Lower lobe of right lung (tissue), 2 donors: ENCODE measurements around the gene FAM20B. TPM values are rescaled to one million over a fixed set of nuclear protein-coding genes. Genes with fewer than 3 reads are reported as not detected.

Source experiments
- ATAC-seq, 2 donors: fragments of 200-7000 bp; cut with Tn5 transposase; one replicate each; pipeline ENCODE4 v1.9.1; 2020 to 2022; ENCODE audit warnings: mild to moderate bottlenecking in 2 of 2, moderate library complexity in 2 of 2
- DNase-seq: peaks from one replicate; pipeline ENCODE4 v3.0.0-alpha.2; 2020
- H3K27ac ChIP-seq: fragments of 200-600 bp; one replicate; pipeline ENCODE4 v1.8.0; 2022
- H3K27me3 ChIP-seq: fragments of 200-600 bp; one replicate; pipeline ENCODE4 v1.8.0; 2022; ENCODE audit warnings: low read depth
- H3K36me3 ChIP-seq: fragments of 200-600 bp; one replicate; pipeline ENCODE4 v1.8.0; 2022; ENCODE audit warnings: mild to moderate bottlenecking
- H3K4me1 ChIP-seq: fragments of 200-600 bp; one replicate; pipeline ENCODE4 v1.8.0; 2022
- H3K4me3 ChIP-seq: fragments of 200-600 bp; one replicate; pipeline ENCODE4 v1.8.0; 2022; ENCODE audit warnings: mild to moderate bottlenecking
- H3K9me3 ChIP-seq: fragments of 200-600 bp; one replicate; pipeline ENCODE4 v1.8.0; 2022
- intact Hi-C: fragments of 100-400 bp; cut with DNase I; formaldehyde crosslinking; loops from one replicate; pipeline ENCODE4 v1.11.0; 2022
- total RNA-seq: library from RNA; stranded (reverse); fragmentation: NEBNext Ultra II Directional; extraction: Animal tissue kit (Norgen Biotek cat#: 25700); gene quantifications from one replicate; pipeline ENCODE4 v1.2.1, GENCODE V29; 2021
- TF ChIP-seq, protein P1 (sequence below): fragments of 200-600 bp; IDR thresholded peaks from one replicate; pipeline ENCODE4 v1.8.0; 2022; ENCODE audit warnings: antibody characterized with exemption, mild to moderate bottlenecking
- donor health status: DM: no; HTN: yes; CAD: no; lungs with severe emphysema.

The FAM20B gene
- total RNA-seq, 1 donor from 2014 or later = 38.2 TPM

DNA sequence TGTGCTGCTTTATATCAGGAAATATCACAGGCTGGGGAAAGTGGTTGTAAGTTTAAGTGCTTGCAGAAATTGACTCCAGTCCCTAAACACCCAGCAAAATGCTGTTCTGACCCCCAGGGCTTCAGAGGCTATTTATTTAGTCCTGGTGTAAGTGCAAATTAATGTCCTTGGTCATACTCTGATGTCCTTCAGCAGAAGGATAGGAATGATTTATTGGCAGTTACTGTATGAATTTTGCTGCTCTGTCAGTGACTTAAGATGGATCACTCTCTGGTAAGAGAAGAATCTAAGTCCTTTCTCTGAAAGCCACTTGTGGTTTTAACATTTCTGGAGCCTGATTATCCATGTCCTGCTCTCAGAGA, 21.9 kb downstream of the FAM20B start:
- H3K4me1 ChIP-seq = no peaks in the 10 kb centered on the region
- intact Hi-C loops = no loop called here
- no peak overlapping the region for H3K27ac ChIP-seq
- H3K4me3 ChIP-seq = no peak overlapping the region
- peaks cover 4% of the 10 kb centered on the region for H3K36me3 ChIP-seq
- DNase-seq (no peak), ATAC-seq (no peak)
- TF ChIP-seq, protein P1, sequence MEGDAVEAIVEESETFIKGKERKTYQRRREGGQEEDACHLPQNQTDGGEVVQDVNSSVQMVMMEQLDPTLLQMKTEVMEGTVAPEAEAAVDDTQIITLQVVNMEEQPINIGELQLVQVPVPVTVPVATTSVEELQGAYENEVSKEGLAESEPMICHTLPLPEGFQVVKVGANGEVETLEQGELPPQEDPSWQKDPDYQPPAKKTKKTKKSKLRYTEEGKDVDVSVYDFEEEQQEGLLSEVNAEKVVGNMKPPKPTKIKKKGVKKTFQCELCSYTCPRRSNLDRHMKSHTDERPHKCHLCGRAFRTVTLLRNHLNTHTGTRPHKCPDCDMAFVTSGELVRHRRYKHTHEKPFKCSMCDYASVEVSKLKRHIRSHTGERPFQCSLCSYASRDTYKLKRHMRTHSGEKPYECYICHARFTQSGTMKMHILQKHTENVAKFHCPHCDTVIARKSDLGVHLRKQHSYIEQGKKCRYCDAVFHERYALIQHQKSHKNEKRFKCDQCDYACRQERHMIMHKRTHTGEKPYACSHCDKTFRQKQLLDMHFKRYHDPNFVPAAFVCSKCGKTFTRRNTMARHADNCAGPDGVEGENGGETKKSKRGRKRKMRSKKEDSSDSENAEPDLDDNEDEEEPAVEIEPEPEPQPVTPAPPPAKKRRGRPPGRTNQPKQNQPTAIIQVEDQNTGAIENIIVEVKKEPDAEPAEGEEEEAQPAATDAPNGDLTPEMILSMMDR = no peak
- no peaks in the 10 kb centered on the region for H3K9me3 ChIP-seq
- H3K27me3 ChIP-seq = no peaks in the 10 kb centered on the region

DNA sequence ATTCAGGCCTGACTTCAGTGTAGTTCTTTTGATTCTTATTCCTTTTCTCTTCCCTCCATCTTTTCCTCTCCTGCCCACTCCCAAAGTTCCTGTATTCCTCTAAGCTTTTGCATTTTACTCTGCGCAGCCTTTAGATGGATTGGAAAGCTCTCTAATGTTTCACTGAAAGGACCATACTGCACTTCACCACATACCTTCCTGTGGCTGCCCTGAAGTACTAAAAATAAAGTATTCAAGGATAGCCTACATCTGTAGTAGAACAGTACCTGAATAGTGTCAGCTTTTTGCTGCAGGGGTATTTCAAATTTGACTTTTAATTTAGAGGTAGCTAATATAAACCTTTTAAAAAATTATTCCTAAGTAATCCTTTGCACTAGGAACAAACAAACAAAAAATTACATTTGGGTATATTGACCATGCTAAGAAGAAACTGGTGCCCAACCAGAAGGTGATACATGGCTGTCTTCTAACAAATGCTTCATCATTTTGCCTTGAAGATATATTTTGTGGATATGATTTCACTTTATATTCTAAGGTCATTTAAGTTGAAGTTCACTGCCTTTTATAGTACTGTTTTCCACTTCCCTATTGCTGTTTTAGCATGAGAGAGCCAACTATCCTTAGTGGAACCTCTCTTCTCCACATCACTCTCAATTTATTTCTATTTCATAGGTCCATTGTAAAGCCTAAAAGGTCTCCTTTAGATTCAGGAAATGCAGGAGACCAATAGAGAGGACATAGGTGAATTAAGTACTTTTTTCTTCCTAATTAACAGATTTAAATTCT, 22.8 kb downstream of the FAM20B start:
- H3K4me3 ChIP-seq = no peak overlapping the region
- TF ChIP-seq, protein P1 = no peak
- H3K27ac ChIP-seq = no peak overlapping the region
- H3K4me1 ChIP-seq = no peaks in the 10 kb centered on the region
- peaks cover 4% of the 10 kb centered on the region for H3K36me3 ChIP-seq
- H3K27me3 ChIP-seq = no peaks in the 10 kb centered on the region
- DNase-seq (no peak), ATAC-seq (no peak)
- intact Hi-C loops = no loop called here
- H3K9me3 ChIP-seq = no peaks in the 10 kb centered on the region

DNA sequence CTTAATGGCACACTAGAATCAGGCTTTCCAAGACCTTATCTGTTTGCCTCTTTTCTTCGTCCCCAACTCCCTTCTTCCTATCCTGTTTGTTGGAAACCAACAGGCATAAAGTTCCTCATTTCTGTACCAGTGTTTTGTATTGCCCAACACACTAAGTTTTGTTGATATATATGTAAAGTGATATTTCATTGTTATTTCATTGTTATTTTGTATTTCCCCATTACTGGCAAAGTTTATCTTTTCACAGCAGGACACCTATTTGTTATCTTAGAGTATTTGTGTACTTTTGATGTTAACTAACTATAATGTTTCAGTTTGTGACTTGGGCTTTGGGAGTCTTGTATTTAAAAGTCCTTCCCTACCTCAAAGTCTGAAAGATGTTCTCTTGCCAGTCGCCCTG, 27.1 kb downstream of the FAM20B start:
- intact Hi-C loops = no loop called here
- Histone ChIP-seq H3K4me1 (no peaks in the 10 kb centered on the region), H3K27me3 (no peaks in the 10 kb centered on the region), H3K36me3 (peaks cover 7% of the 10 kb centered on the region), H3K9me3 (no peaks in the 10 kb centered on the region), H3K27ac (no peak overlapping the region), H3K4me3 (no peak overlapping the region)
- ATAC-seq (no peak), DNase-seq (no peak)
- TF ChIP-seq, protein P1 = no peak

DNA sequence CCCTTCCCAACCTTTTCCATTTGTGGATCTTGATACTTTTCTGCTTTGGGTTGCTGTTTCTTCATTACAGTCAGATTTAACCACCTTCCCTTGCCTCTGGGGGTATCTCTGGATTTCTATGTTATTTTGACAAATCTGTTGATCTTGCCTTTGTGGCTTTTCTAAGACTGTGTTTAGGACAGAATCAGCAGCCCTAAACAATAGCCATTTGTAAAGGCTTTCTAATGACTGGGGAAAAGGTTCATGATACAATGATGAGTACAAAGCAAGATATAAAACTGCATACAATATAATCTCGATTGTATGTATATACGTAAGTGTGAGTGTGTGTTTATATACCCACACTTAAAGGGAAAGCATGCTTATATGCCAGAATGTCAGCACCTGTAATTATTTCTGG, 27.8 kb downstream of the FAM20B start:
- H3K27me3 ChIP-seq = no peaks in the 10 kb centered on the region
- no peak overlapping the region for H3K4me3 ChIP-seq
- no peaks in the 10 kb centered on the region for H3K4me1 ChIP-seq
- peaks cover 7% of the 10 kb centered on the region for H3K36me3 ChIP-seq
- H3K9me3 ChIP-seq = no peaks in the 10 kb centered on the region
- TF ChIP-seq, protein P1 = no peak
- DNase-seq = no peak
- intact Hi-C loops = no loop called here
- no peak overlapping the region for H3K27ac ChIP-seq
- no peak for ATAC-seq

DNA sequence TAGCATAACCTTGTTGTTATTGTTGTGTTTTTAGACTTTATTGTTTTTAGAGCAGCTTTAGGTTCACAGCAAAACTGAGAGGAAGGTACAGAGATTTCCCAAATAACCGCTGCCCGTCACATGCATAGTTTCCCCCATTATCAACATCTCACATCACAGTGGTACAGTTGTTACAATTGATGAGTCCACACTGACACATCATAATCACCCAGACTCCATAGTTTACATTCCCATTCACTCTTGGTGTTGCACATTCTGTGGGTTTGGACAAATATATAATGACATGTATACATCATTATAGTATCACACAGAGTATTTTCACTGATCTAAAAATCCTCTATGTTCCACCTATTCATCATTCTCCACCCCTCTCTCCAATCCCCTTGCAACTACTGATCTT, 30.2 kb downstream of the FAM20B start:
- DNase-seq = no peak
- Histone ChIP-seq H3K27me3 (no peaks in the 10 kb centered on the region), H3K9me3 (no peaks in the 10 kb centered on the region), H3K4me3 (no peak overlapping the region), H3K4me1 (no peaks in the 10 kb centered on the region), H3K27ac (no peak overlapping the region), H3K36me3 (peaks cover 3% of the 10 kb centered on the region)
- ATAC-seq = no peak
- TF ChIP-seq, protein P1 = no peak
- intact Hi-C loops = no loop called here
